WTC11 (cell line): ENCODE measurements around the gene SRCIN1. TPM values are rescaled to one million over a fixed set of nuclear protein-coding genes. Genes with fewer than 3 reads are reported as not detected.

Experiments used
- ATAC-seq: fragments of 200-7000 bp; cut with Tn5 transposase; 2 replicates; pipeline ENCODE4 v1.10.0; 2021; ENCODE audit warnings: mild to moderate bottlenecking, moderate library complexity
- CTCF ChIA-PET: fragments of 300-600 bp; sonication (Branson Sonifier 250); formaldehyde crosslinking; loops from one replicate; lab custom pipeline; 2021; ENCODE audit warnings: antibody characterized with exemption; lab: Charles Lee
- POLR2A ChIA-PET: fragments of 350-600 bp; sonication (Branson Sonifier 250); formaldehyde crosslinking; loops from one replicate; lab custom pipeline; 2021; ENCODE audit warnings: antibody characterized with exemption; lab: Charles Lee
- DNase-seq: peaks from one replicate; pipeline ENCODE4 v3.0.0; 2021; ENCODE audit warnings: low spot score
- H3K27ac Mint-ChIP-seq: 2 replicates; pipeline ENCODE4 v1.8.0; 2021; ENCODE audit warnings: mixed read lengths
- H3K27me3 Mint-ChIP-seq: 2 replicates; pipeline ENCODE4 v1.8.0; 2021; ENCODE audit warnings: low read depth, mild to moderate bottlenecking, moderate library complexity, mixed read lengths
- H3K36me3 Mint-ChIP-seq: 2 replicates; pipeline ENCODE4 v1.8.0; 2021; ENCODE audit warnings: mixed read lengths
- H3K4me1 Mint-ChIP-seq: 2 replicates; pipeline ENCODE4 v1.8.0; 2022; ENCODE audit warnings: mixed read lengths
- H3K4me3 Mint-ChIP-seq: 2 replicates; pipeline ENCODE4 v1.8.0; 2021; ENCODE audit warnings: mild to moderate bottlenecking, moderate library complexity, mixed read lengths
- H3K9me3 Mint-ChIP-seq: 2 replicates; pipeline ENCODE4 v1.8.0; 2021; ENCODE audit warnings: mixed read lengths
- EMX1 ChIP-seq: fragments of 250-450 bp; sonication (Bioruptor Pico); IDR thresholded peaks from 2 replicates; pipeline ENCODE4 v1.8.0; 2021; ENCODE audit warnings: mild to moderate bottlenecking
- FOXJ3 ChIP-seq: sonication (generic); formaldehyde crosslinking; IDR thresholded peaks from 2 replicates; pipeline ENCODE4 v1.9.0; 2021; ENCODE audit warnings: missing genetic modification reagents, mild to moderate bottlenecking, borderline replicate concordance
- FOXP1 ChIP-seq: sonication (generic); formaldehyde crosslinking; IDR thresholded peaks from 2 replicates; pipeline ENCODE4 v1.8.0; 2022; ENCODE audit warnings: missing genetic modification reagents, mild to moderate bottlenecking, moderate library complexity, borderline replicate concordance
- JAZF1 ChIP-seq: fragments of 250-450 bp; sonication (Bioruptor Pico); IDR thresholded peaks from 2 replicates; pipeline ENCODE4 v1.9.0; 2021; ENCODE audit warnings: moderate library complexity, mild to moderate bottlenecking, inconsistent platforms
- JUN ChIP-seq: sonication (generic); formaldehyde crosslinking; IDR thresholded peaks from 2 replicates; pipeline ENCODE4 v1.8.0; 2023; ENCODE audit warnings: mild to moderate bottlenecking, missing genetic modification reagents
- MYBL2 ChIP-seq: sonication (generic); formaldehyde crosslinking; IDR thresholded peaks from 2 replicates; pipeline ENCODE4 v1.8.1; 2023; ENCODE audit warnings: mild to moderate bottlenecking, moderate library complexity, missing genetic modification reagents
- NR3C1 ChIP-seq: sonication (generic); formaldehyde crosslinking; conservative IDR thresholded peaks from 2 replicates; pipeline ENCODE4 v1.8.1; 2023; ENCODE audit warnings: low read depth, mild to moderate bottlenecking, missing genetic modification reagents
- PRRX2 ChIP-seq: fragments of 250-450 bp; sonication (Bioruptor Pico); IDR thresholded peaks from 2 replicates; pipeline ENCODE4 v1.8.0; 2021; ENCODE audit warnings: mild to moderate bottlenecking
- RELA ChIP-seq: sonication (generic); formaldehyde crosslinking; IDR thresholded peaks from 2 replicates; pipeline ENCODE4 v1.8.1; 2022; ENCODE audit warnings: missing genetic modification reagents, mild to moderate bottlenecking, borderline replicate concordance
- SMAD4 ChIP-seq: sonication (generic); formaldehyde crosslinking; IDR thresholded peaks from 2 replicates; pipeline ENCODE4 v1.8.0; 2022; ENCODE audit warnings: mild to moderate bottlenecking, missing genetic modification reagents
- STAT6 ChIP-seq: sonication (generic); formaldehyde crosslinking; conservative IDR thresholded peaks from 2 replicates; pipeline ENCODE4 v1.8.1; 2023; ENCODE audit warnings: mild to moderate bottlenecking, low read depth, missing genetic modification reagents, moderate library complexity
- TEAD1 ChIP-seq: sonication (generic); formaldehyde crosslinking; IDR thresholded peaks from 2 replicates; pipeline ENCODE4 v1.8.0; 2022; ENCODE audit warnings: mild to moderate bottlenecking, missing genetic modification reagents
- ZNF138 ChIP-seq: sonication (generic); formaldehyde crosslinking; conservative IDR thresholded peaks from 2 replicates; pipeline ENCODE4 v1.8.1; 2022; ENCODE audit warnings: mild to moderate bottlenecking, moderate library complexity, missing genetic modification reagents
- ZNF232 ChIP-seq: sonication (generic); formaldehyde crosslinking; IDR thresholded peaks from 2 replicates; pipeline ENCODE4 v1.8.0; 2022; ENCODE audit warnings: mild to moderate bottlenecking, missing genetic modification reagents
- total RNA-seq: library from RNA; stranded (reverse); gene quantifications from 3 replicates; pipeline ENCODE4 v1.2.3, GENCODE V29; 2021
- TF ChIP-seq, protein P1 (sequence below): fragments of 250-450 bp; sonication (Bioruptor Pico); IDR thresholded peaks from 2 replicates; pipeline ENCODE4 v1.9.0; 2021; ENCODE audit warnings: mild to moderate bottlenecking
- TF ChIP-seq, protein P2 (sequence below): fragments of 250-450 bp; sonication (Bioruptor Pico); IDR thresholded peaks from 2 replicates; pipeline ENCODE4 v2.1.2; 2022; ENCODE audit warnings: mild to moderate bottlenecking, moderate library complexity
- TF ChIP-seq, protein P3 (sequence below): sonication (generic); formaldehyde crosslinking; IDR thresholded peaks from 2 replicates; pipeline ENCODE4 v1.8.0; 2022; ENCODE audit warnings: mild to moderate bottlenecking, missing genetic modification reagents

The SRCIN1 gene
- total RNA-seq, 1 experiment from 2014 or later = 17.3 TPM

- TF ChIP-seq, protein P1, sequence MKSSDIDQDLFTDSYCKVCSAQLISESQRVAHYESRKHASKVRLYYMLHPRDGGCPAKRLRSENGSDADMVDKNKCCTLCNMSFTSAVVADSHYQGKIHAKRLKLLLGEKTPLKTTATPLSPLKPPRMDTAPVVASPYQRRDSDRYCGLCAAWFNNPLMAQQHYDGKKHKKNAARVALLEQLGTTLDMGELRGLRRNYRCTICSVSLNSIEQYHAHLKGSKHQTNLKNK (CRISPR knock-in tag) = no peak
- TF ChIP-seq TEAD1 = no peak
- no peak for TF ChIP-seq SMAD4 (CRISPR knock-in tag)
- TF ChIP-seq, protein P2, sequence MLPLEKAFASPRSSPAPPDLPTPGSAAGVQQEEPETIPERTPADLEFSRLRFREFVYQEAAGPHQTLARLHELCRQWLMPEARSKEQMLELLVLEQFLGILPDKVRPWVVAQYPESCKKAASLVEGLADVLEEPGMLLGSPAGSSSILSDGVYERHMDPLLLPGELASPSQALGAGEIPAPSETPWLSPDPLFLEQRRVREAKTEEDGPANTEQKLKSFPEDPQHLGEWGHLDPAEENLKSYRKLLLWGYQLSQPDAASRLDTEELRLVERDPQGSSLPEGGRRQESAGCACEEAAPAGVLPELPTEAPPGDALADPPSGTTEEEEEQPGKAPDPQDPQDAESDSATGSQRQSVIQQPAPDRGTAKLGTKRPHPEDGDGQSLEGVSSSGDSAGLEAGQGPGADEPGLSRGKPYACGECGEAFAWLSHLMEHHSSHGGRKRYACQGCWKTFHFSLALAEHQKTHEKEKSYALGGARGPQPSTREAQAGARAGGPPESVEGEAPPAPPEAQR (CRISPR knock-in tag) = no peak
- no peak for TF ChIP-seq FOXJ3 (CRISPR knock-in tag)
- TF ChIP-seq FOXP1 (CRISPR knock-in tag) = no peak
- TF ChIP-seq JUN (CRISPR knock-in tag) = no peak
- TF ChIP-seq ZNF232 (CRISPR knock-in tag) = no peak
- TF ChIP-seq MYBL2 (CRISPR knock-in tag) = no peak
- no peak for TF ChIP-seq STAT6 (CRISPR knock-in tag)
- no peak for TF ChIP-seq PRRX2 (CRISPR knock-in tag)
- no peak for TF ChIP-seq ZNF138 (CRISPR knock-in tag)
- TF ChIP-seq EMX1 (CRISPR knock-in tag) = no peak
- peaks cover 64% of the 10 kb centered on the region for H3K4me1 Mint-ChIP-seq
- ATAC-seq = no peak
- H3K4me3 Mint-ChIP-seq = no peak overlapping the region
- ChIA-PET CTCF (interaction anchor here (0.6 to 27.2 kb wide), 7 partner anchors 11 to 146 kb away, joined by 3 to 727 read pairs (median 11); partner anchors contain the start of genes EPOP and SRCIN1), POLR2A (no interaction called here)
- H3K36me3 Mint-ChIP-seq = no peaks in the 10 kb centered on the region
- DNase-seq = no peak
- no peaks in the 10 kb centered on the region for H3K9me3 Mint-ChIP-seq
- H3K27ac Mint-ChIP-seq = no peak overlapping the region
- peaks cover 4% of the 10 kb centered on the region; the same call in 1 of the 2 replicates for H3K27me3 Mint-ChIP-seq
Observed at GRCh38 chr17:38589462-38590114, 16.2 kb downstream of the SRCIN1 start.

GRCh38 chr17:38588788-38589174 lies 17.0 kb downstream of the SRCIN1 start:
- Mint-ChIP-seq H3K4me1 (peaks cover 68% of the 10 kb centered on the region), H3K36me3 (no peaks in the 10 kb centered on the region), H3K27me3 (peaks cover 9% of the 10 kb centered on the region), H3K27ac (peak overlapping the region; percentile 49; the same call in 1 of the 2 replicates), H3K9me3 (no peaks in the 10 kb centered on the region), H3K4me3 (no peak overlapping the region)
- no peak for TF ChIP-seq JAZF1 (CRISPR knock-in tag)
- no peak for TF ChIP-seq RELA
- TF ChIP-seq NR3C1 = no peak
- no peak for TF ChIP-seq TEAD1
- TF ChIP-seq, protein P3, sequence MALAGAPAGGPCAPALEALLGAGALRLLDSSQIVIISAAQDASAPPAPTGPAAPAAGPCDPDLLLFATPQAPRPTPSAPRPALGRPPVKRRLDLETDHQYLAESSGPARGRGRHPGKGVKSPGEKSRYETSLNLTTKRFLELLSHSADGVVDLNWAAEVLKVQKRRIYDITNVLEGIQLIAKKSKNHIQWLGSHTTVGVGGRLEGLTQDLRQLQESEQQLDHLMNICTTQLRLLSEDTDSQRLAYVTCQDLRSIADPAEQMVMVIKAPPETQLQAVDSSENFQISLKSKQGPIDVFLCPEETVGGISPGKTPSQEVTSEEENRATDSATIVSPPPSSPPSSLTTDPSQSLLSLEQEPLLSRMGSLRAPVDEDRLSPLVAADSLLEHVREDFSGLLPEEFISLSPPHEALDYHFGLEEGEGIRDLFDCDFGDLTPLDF (CRISPR knock-in tag) = no peak
- no peak for ATAC-seq
- CTCF ChIA-PET = interaction anchor here (0.9 to 27.2 kb wide), 10 partner anchors 9 to 146 kb away, joined by 3 to 727 read pairs (median 4); partner anchors contain the start of genes EPOP and SRCIN1
- POLR2A ChIA-PET = interaction anchor here (0.9 kb wide), 1 partner anchor 31 kb away, joined by 3 read pairs; no protein-coding TSS in a partner anchor
- DNase-seq = no peak
